NB4 (cell line): ENCODE measurements around the gene INSM2.

Source experiments
- POLR2A ChIP-seq: IDR thresholded peaks from 2 replicates; pipeline ENCODE4 v1.6.1; 2011; ENCODE audit warnings: mild to moderate bottlenecking; ENCODE audit not compliant: insufficient read length; ENCODE audit errors: extremely low read depth
- TF ChIP-seq, protein P1 (sequence below): IDR thresholded peaks from one replicate; pipeline ENCODE4 v1.5.1; 2012; ENCODE audit warnings: low read depth, low read length
- TF ChIP-seq, protein P2 (sequence below): IDR thresholded peaks from 2 replicates; pipeline ENCODE4 v1.6.1; 2011; ENCODE audit warnings: low read depth, low read length

DNA sequence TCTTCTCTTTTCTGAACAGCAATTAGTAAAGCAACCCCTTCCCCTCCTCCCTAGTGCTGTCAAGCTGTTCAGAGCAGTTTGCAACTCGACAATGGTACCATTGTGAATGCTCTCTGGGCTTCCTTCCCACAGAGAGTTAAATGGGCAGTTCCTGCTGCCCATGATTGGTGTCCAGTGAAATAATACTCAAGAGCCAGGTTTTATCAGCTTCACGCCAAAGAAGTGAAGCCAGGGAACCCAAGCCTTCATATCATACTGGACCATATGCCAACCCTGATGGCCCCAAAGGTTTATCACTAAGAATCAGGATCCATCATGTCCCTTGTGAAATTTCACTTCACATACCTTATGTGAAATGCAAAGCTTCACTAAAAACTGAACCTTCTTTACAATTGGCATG, 24.7 kb downstream of the INSM2 start:
- TF ChIP-seq, protein P1, sequence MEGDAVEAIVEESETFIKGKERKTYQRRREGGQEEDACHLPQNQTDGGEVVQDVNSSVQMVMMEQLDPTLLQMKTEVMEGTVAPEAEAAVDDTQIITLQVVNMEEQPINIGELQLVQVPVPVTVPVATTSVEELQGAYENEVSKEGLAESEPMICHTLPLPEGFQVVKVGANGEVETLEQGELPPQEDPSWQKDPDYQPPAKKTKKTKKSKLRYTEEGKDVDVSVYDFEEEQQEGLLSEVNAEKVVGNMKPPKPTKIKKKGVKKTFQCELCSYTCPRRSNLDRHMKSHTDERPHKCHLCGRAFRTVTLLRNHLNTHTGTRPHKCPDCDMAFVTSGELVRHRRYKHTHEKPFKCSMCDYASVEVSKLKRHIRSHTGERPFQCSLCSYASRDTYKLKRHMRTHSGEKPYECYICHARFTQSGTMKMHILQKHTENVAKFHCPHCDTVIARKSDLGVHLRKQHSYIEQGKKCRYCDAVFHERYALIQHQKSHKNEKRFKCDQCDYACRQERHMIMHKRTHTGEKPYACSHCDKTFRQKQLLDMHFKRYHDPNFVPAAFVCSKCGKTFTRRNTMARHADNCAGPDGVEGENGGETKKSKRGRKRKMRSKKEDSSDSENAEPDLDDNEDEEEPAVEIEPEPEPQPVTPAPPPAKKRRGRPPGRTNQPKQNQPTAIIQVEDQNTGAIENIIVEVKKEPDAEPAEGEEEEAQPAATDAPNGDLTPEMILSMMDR: no peak
- TF ChIP-seq POLR2A: no peak
- TF ChIP-seq, protein P2, sequence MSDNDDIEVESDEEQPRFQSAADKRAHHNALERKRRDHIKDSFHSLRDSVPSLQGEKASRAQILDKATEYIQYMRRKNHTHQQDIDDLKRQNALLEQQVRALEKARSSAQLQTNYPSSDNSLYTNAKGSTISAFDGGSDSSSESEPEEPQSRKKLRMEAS: no peak
